ENCODE measurements around the gene CD58.
A peak's percentile ranks its signal among the peaks of the same experiment; 100 is the strongest.
"Not testable (repeated sequence)": the region's sequence is repeated elsewhere in the genome, so short reads cannot be mapped to it uniquely, and the experiment has no call there.

CD58 gene

DNA sequence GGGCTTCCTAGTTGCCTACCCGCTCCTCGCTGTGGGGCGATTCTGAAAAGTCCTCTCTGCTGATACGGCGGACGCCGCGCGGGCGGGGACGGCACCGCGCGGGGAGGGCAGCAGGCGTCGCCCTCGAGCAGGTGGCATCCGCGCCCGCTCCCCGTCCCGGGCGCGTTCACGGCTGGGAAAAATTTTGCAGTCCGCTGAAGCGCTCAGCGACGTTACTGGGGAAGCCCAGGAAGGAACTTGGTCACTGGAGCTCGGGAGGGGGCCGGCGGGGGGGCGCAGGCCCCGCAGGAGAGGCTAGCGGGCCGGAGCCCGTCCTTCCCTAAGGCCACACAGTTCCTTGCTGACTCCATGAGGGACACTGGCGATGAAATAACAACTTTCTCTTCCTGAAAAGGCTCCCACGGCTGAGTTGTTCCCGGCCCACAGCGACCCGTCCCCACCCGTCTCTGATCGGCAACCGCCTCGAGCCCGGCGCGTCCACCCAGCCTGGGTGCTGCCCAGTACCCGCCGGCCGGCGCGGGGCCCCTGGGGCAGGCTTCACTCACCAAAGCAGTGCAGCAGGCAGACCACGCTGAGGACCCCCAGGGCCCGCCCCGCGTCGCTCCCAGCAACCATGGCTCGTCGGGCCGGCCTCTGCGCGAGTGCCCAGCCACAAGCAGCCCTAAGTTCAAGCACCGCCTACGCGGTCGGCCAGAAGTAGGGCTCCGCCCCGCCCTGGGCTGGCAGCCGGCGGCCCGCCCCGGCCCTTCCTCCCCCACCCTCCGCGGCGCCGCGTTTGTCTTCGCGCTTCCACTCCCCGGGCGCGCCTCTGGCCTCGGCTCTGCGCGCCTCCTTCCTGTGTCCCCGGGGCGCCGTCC lies at the start of gene CD58:
Gene CD58 (minus strand): TSS at position 669 of the 857 bp plus-strand sequence. CDS start 54 bp downstream, at position 615.
- DNase-seq (ENCODE audit: low read depth in 2 of 2): peak; percentile 51 to 68

- not testable (repeated sequence) for DNase-seq (ENCODE audit: low read depth in 2 of 2)
These were observed 49.6 kb upstream of the CD58 start for GRCh38 chr1:116620392-116620791.

DNA sequence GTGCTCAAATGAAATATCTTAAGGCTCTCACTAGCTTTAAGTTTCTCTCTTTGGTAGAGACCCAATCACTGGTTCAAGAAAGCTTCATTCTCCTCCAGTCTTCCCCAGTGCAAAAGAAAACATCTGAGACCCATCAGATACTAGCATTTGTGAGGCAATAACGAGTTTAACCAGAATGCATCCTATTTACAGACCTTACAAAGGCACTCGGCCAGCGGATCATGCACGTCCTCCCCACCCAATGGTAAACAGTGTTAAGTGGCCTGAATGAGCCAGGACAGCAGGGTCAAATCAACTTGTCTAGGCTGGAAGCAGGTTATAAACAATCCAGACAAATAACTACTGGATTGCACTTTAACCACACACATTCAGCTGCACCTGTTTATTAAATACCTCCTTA lies 48.3 kb upstream of the CD58 start:
- not testable (repeated sequence) for DNase-seq (ENCODE audit: low read depth in 2 of 2)

GRCh38 chr1:116617808-116618207 lies 47.0 kb upstream of the CD58 start:
- DNase-seq (ENCODE audit: low read depth in 2 of 2): not testable (repeated sequence)

GRCh38 chr1:116613825-116614224 lies 43.0 kb upstream of the CD58 start:
- DNase-seq (ENCODE audit: low read depth in 2 of 2): not testable (repeated sequence)

DNA sequence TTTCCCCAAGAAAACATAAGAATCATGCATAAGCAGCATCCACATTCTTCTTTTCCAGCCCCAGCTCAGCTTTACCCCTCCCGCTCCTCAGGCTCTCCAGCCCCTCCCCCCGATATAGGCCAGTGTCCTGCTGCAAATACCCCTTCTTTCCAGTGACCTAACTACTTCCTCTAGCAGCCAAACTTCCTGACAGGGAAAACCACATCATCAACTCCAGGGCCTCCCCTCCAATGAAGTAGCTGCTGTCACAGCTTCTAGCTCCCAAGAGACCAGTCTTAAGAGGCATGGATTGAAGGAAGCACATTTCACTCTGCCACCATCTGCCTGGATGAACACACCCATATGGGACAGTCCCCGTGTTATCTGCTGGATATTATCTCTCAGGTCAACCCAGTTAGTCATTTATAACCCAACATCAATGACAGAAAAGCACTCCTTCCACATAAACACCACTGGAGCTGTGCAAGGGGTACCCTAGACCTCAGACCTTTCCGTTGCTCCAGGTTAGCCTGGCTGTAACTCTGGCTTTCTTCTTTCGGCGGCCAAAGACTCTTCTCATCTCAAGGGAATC lies 39.1 kb upstream of the CD58 start:
- not testable (repeated sequence) for DNase-seq (ENCODE audit: low read depth in 2 of 2)

DNA sequence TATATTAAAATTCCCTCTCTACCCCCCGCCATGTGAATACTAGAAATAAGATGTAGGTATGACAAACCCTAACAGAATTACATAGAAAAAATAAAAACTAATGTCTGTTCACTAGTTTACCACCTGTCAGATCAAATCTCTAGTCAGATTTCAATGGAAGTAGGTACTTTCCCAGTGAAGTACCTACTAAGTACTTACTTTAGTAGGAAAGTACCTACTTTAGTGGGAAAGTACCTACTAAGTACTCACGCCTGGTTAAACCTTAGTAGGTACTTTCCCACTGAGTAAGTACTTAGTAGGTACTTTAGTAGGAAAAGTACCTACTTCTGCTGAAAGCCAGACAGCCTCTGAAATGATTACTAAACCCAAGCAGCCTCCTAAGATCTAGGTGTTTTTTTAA lies 38.0 kb upstream of the CD58 start:
- DNase-seq (ENCODE audit: low read depth in 2 of 2): not testable (repeated sequence)

- DNase-seq (ENCODE audit: low read depth in 2 of 2): not testable (repeated sequence)
These were observed 37.3 kb upstream of the CD58 start for GRCh38 chr1:116608151-116608550.

- DNase-seq (ENCODE audit: low read depth in 2 of 2): not testable (repeated sequence)
These were observed 36.6 kb upstream of the CD58 start for GRCh38 chr1:116607463-116607862.

DNA sequence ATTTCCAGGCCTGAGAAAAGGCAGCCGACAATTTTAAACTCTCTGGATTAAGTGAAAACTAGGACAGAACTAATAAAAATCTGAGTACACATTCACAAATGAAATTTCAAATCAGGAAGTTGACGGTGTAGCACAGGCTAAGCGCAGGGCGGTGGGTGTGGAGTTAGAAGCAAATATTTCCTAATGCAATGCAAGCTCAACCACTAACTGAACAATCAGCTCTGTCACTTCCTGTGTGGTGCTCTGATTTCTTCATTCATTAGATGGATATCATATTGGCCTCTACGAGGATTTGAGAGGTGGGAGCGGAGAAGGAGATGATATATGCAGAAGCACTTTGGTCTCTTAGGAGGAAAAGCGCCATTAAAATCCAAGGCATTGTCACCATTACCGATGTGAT lies 35.2 kb upstream of the CD58 start:
- not testable (repeated sequence) for DNase-seq (ENCODE audit: low read depth in 2 of 2)

- DNase-seq (ENCODE audit: low read depth in 2 of 2): no peak
These were observed 34.5 kb upstream of the CD58 start for GRCh38 chr1:116605315-116605714.

- DNase-seq (ENCODE audit: low read depth in 2 of 2): not testable (repeated sequence)
These were observed 33.6 kb upstream of the CD58 start for GRCh38 chr1:116604408-116604807.

GRCh38 chr1:116603646-116604045 lies 32.8 kb upstream of the CD58 start:
- DNase-seq (ENCODE audit: low read depth in 2 of 2): not testable (repeated sequence)

DNA sequence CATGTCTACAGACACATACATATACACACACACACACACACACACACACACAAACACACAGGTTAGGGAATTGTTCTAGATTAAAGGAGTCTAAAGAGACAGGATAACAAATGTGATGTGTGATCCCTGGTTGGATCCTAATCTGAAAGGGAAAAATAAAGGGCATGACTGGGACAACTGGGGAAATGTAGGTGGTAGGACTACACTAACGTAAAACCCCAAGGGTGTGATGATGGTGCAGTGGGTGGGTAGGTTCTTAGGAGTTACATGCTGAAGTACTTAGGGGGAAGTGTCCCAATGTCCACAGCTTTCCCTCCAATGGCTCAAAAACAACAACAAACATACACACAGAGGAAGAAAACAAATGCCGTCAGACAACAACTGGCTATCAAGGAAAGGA lies 28.5 kb upstream of the CD58 start:
- DNase-seq (ENCODE audit: low read depth in 2 of 2): not testable (repeated sequence)

DNA sequence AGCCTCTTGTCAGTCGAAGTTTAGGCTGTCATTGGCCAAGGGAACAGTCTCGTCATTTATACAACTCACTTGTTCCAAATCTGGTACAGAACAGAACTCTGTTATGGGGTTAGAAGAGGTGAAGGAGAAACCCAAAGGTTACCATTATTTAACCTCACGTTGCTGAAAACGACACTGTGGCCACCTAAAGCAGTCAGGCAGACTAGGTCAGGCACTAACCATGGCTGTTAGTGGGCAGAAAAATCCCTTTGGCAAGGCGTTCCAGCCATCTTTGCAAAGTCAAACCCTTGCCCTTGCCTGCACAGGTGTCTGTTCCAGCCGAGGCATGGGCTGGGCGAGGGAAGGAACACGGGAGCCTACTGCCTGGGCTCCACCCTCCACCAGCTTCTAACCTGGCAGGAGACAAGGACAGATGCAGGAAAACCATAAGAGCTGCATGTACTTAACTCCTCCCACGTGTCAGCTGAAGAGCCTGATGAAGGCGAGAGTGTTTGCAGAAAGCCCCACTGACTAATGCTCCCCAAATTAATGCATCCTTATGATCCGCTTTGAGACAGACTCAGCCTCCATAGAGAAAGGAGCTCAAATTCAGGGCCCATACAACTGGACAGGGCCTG lies 27.7 kb upstream of the CD58 start:
- not testable (repeated sequence) for DNase-seq (ENCODE audit: low read depth in 2 of 2)

- DNase-seq (ENCODE audit: low read depth in 2 of 2): not testable (repeated sequence)
These were observed 26.6 kb upstream of the CD58 start for GRCh38 chr1:116597388-116597787.

GRCh38 chr1:116596742-116597307 lies 26.0 kb upstream of the CD58 start:
- DNase-seq (ENCODE audit: low read depth in 2 of 2): not testable (repeated sequence)

- DNase-seq (ENCODE audit: low read depth in 2 of 2): peak in 1 of 2 donors; percentile 12
These were observed 25.3 kb upstream of the CD58 start for GRCh38 chr1:116595946-116596741.

- not testable (repeated sequence) for DNase-seq (ENCODE audit: low read depth in 2 of 2)
These were observed 24.4 kb upstream of the CD58 start for GRCh38 chr1:116595065-116595840.

DNA sequence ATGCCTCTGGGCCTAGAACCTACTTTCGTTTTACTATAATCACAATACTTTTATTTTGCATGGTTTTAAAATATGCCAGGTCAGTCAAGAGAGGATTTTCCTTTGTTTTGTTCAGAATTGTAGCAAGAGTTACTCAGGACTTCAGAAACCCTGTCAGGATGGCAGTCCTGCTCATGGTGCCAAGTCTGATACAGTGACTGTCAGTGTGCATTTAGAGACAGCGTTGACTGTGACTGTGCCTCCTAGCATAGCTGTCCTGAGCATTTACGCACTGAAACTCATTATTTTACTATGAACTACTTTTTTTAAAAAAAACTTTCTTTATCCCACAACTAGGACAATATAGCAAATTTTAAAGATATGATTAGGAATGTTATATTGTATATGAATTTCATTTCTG lies 23.2 kb upstream of the CD58 start:
- not testable (repeated sequence) for DNase-seq (ENCODE audit: low read depth in 2 of 2)

DNA sequence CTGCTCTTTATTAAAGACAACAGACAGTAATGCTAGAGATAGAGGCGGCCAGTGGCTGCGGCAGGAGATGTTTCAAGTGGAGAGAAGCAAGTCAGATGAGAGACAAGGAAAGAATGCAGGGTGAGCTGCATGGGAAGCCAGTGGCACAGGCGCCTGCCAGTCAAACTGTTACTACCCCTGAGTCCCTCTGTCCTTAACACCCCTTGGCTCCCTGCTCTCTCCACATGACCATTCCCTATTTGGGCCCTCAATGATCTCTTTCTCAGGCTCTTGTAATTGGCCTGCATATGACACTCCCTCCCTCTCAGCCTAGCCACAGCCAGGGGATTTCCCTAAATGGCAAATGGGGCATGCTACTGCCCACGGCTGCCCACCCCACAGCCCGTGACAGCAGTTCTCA lies 22.6 kb upstream of the CD58 start:
- not testable (repeated sequence) for DNase-seq (ENCODE audit: low read depth in 2 of 2)
